ENCODE measurements around the gene NACA2. TPM values are rescaled to one million over a fixed set of nuclear protein-coding genes. Genes with fewer than 3 reads are reported as not detected.

Gene NACA2
- total RNA-seq, 3 donors from 2014 or later: not detected

- TF ChIP-seq POLR2A (IDR thresholded peaks at IDR 0.05): no peak
- no peak for TF ChIP-seq POLR2AphosphoS5 (IDR thresholded peaks at IDR 0.05)
- no peak for TF ChIP-seq CTCF (IDR thresholded peaks at IDR 0.05)
- Histone ChIP-seq H3K9me3 (no peaks in the 10 kb centered on the region), H3K4me3 (no peak overlapping the region), H3K27ac (no peak overlapping the region), H3K27me3 (peaks cover 0 to 7% of the 10 kb centered on the region in 2 donors), H3K36me3 (no peaks in the 10 kb centered on the region), H3K4me1 (no peaks in the 10 kb centered on the region)
- intact Hi-C loops (cut with DNase I; ENCODE audit: low total_unique reads): no loop called here
- DNase-seq (ENCODE audit: low spot score in 2 of 2): no peak
Measured at GRCh38 chr17:61595418-61596186, 4.6 kb upstream of the NACA2 start.

GRCh38 chr17:61594294-61594825 is 3.3 kb upstream of the NACA2 start:
- no peak overlapping the region for H3K27ac ChIP-seq
- intact Hi-C loops (cut with DNase I; ENCODE audit: low total_unique reads): no loop called here
- H3K36me3 ChIP-seq: no peaks in the 10 kb centered on the region
- TF ChIP-seq CTCF (IDR thresholded peaks at IDR 0.05) (no peak), POLR2A (IDR thresholded peaks at IDR 0.05) (no peak), POLR2AphosphoS5 (IDR thresholded peaks at IDR 0.05) (no peak)
- H3K4me1 ChIP-seq: no peaks in the 10 kb centered on the region
- no peak for DNase-seq (ENCODE audit: low spot score in 2 of 2)
- H3K4me3 ChIP-seq: no peak overlapping the region
- H3K9me3 ChIP-seq: no peaks in the 10 kb centered on the region
- H3K27me3 ChIP-seq: peaks cover 0 to 7% of the 10 kb centered on the region in 2 donors

GRCh38 chr17:61593426-61593825 is 2.4 kb upstream of the NACA2 start:
- no peak overlapping the region for H3K4me3 ChIP-seq
- H3K4me1 ChIP-seq: no peaks in the 10 kb centered on the region
- no peak for DNase-seq (ENCODE audit: low spot score in 2 of 2)
- intact Hi-C loops (cut with DNase I; ENCODE audit: low total_unique reads): no loop called here
- no peaks in the 10 kb centered on the region for H3K36me3 ChIP-seq
- TF ChIP-seq POLR2AphosphoS5 (IDR thresholded peaks at IDR 0.05) (no peak), CTCF (IDR thresholded peaks at IDR 0.05) (no peak), POLR2A (IDR thresholded peaks at IDR 0.05) (no peak)
- H3K9me3 ChIP-seq: no peaks in the 10 kb centered on the region
- H3K27me3 ChIP-seq: peaks cover 0 to 7% of the 10 kb centered on the region in 2 donors
- no peak overlapping the region for H3K27ac ChIP-seq

GRCh38 chr17:61591930-61592329 is 911 bp upstream of the NACA2 start:
- Histone ChIP-seq H3K27ac (no peak overlapping the region), H3K4me3 (no peak overlapping the region), H3K9me3 (no peaks in the 10 kb centered on the region), H3K4me1 (no peaks in the 10 kb centered on the region), H3K36me3 (no peaks in the 10 kb centered on the region), H3K27me3 (peaks cover 0 to 4% of the 10 kb centered on the region in 2 donors)
- intact Hi-C loops (cut with DNase I; ENCODE audit: low total_unique reads): no loop called here
- TF ChIP-seq POLR2A (IDR thresholded peaks at IDR 0.05) (no peak), POLR2AphosphoS5 (IDR thresholded peaks at IDR 0.05) (no peak), CTCF (IDR thresholded peaks at IDR 0.05) (no peak)
- DNase-seq (ENCODE audit: low spot score in 2 of 2): no peak

DNA sequence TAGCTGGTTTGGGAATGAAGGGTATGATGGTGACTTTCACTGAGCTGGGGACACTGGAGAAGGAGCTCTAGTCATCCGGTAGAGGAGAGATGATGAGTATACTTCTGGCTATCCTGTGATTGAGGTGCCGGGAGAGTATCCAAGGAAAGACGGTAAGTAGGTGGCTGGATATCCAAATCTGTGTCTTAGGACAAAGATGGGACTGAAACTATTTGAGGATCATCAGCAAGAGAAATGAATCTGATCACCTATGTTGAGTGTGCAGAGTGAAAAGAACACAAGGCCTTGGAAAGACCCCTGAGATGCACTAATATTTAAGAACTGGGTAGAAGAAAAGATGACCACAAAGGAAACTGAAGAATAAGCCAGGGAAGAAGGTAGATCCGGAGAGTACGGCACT is 1.0 kb downstream of the NACA2 start:
- no peaks in the 10 kb centered on the region for H3K9me3 ChIP-seq
- DNase-seq (ENCODE audit: low spot score in 2 of 2): no peak
- H3K36me3 ChIP-seq: no peaks in the 10 kb centered on the region
- peaks cover 0 to 4% of the 10 kb centered on the region in 2 donors for H3K27me3 ChIP-seq
- no peak overlapping the region for H3K4me3 ChIP-seq
- intact Hi-C loops (cut with DNase I; ENCODE audit: low total_unique reads): no loop called here
- no peak for TF ChIP-seq POLR2A (IDR thresholded peaks at IDR 0.05)
- TF ChIP-seq CTCF (IDR thresholded peaks at IDR 0.05): no peak
- no peak for TF ChIP-seq POLR2AphosphoS5 (IDR thresholded peaks at IDR 0.05)
- H3K4me1 ChIP-seq: no peaks in the 10 kb centered on the region
- H3K27ac ChIP-seq: no peak overlapping the region
